Suppressor macrophage (primary cell): ENCODE results near the gene DUSP10.

Experiments
- DNase-seq, 4 experiments: peaks; one replicate each; pipeline ENCODE4 v3.0.0-alpha.2; 2020 to 2022

Gene DUSP10

GRCh38 chr1:221762121-221762520 is 20.2 kb upstream of the DUSP10 start:
- no peak for DNase-seq

- DNase-seq = no peak
Measured at GRCh38 chr1:221761354-221762002, 19.6 kb upstream of the DUSP10 start.

- DNase-seq = no peak
Measured at GRCh38 chr1:221760911-221761310, 19.0 kb upstream of the DUSP10 start.

- no peak for DNase-seq
Measured at GRCh38 chr1:221759436-221759835, 17.5 kb upstream of the DUSP10 start.

- DNase-seq = no peak
Measured at GRCh38 chr1:221758455-221758854, 16.6 kb upstream of the DUSP10 start.

GRCh38 chr1:221756830-221757551 is 15.1 kb upstream of the DUSP10 start:
- DNase-seq = no peak

- no peak for DNase-seq
Measured at GRCh38 chr1:221753828-221754188, 11.9 kb upstream of the DUSP10 start.

GRCh38 chr1:221751226-221751887 is 9.5 kb upstream of the DUSP10 start:
- DNase-seq = peak; percentile 52 to 82 (median 68)

- DNase-seq = no peak
Measured at GRCh38 chr1:221748981-221749380, 7.1 kb upstream of the DUSP10 start.

- no peak for DNase-seq
Measured at GRCh38 chr1:221747839-221748238, 6.0 kb upstream of the DUSP10 start.

GRCh38 chr1:221743416-221744208 is 1.7 kb upstream of the DUSP10 start:
- no peak for DNase-seq

- peak; percentile 90 to 97 (median 94) for DNase-seq
Measured at GRCh38 chr1:221742555-221743415, 896 bp upstream of the DUSP10 start.

- peak; percentile 50 to 74 (median 68) for DNase-seq
Measured at GRCh38 chr1:221740993-221741702, 741 bp downstream of the DUSP10 start.

- peak in 1 of 4 experiments; percentile 31 for DNase-seq
Measured at GRCh38 chr1:221740369-221740992, 1.4 kb downstream of the DUSP10 start.

- no peak for DNase-seq
Measured at GRCh38 chr1:221739677-221740025, 2.2 kb downstream of the DUSP10 start.

GRCh38 chr1:221739018-221739676 is 2.7 kb downstream of the DUSP10 start:
- no peak for DNase-seq

GRCh38 chr1:221736714-221737113 is 5.2 kb downstream of the DUSP10 start:
- no peak for DNase-seq

GRCh38 chr1:221735999-221736398 is 5.9 kb downstream of the DUSP10 start:
- no peak for DNase-seq

GRCh38 chr1:221734187-221734586 is 7.7 kb downstream of the DUSP10 start:
- DNase-seq = no peak

- no peak for DNase-seq
Measured at GRCh38 chr1:221732052-221732451, 9.8 kb downstream of the DUSP10 start.
